ENCODE data around the gene KCNQ1.

KCNQ1 gene

GRCh38 chr11:2846470-2846869 is 401.7 kb downstream of the KCNQ1 start:
- Histone ChIP-seq H3K9ac (ENCODE audit: low read length) (no peak overlapping the region), H3K36me3 (ENCODE audit: control insufficient read depth, insufficient read depth, low read length) (no peaks in the 10 kb centered on the region), H3K4me1 (ENCODE audit: control insufficient read depth, insufficient read depth, low read length) (no peaks in the 10 kb centered on the region), H3K27me3 (ENCODE audit: control insufficient read depth, insufficient read depth, low read length) (no peaks in the 10 kb centered on the region), H3K27ac (ENCODE audit: low read depth, low read length) (no peak overlapping the region), H3K4me3 (ENCODE audit: low read length) (no peak overlapping the region)

GRCh38 chr11:2847561-2847960 is 402.8 kb downstream of the KCNQ1 start:
- Histone ChIP-seq H3K4me3 (ENCODE audit: low read length) (no peak overlapping the region), H3K27ac (ENCODE audit: low read depth, low read length) (no peak overlapping the region), H3K9ac (ENCODE audit: low read length) (no peak overlapping the region), H3K36me3 (ENCODE audit: control insufficient read depth, insufficient read depth, low read length) (no peaks in the 10 kb centered on the region), H3K27me3 (ENCODE audit: control insufficient read depth, insufficient read depth, low read length) (no peaks in the 10 kb centered on the region), H3K4me1 (ENCODE audit: control insufficient read depth, insufficient read depth, low read length) (no peaks in the 10 kb centered on the region)

- Histone ChIP-seq H3K27ac (ENCODE audit: low read depth, low read length) (no peak overlapping the region), H3K36me3 (ENCODE audit: control insufficient read depth, insufficient read depth, low read length) (no peaks in the 10 kb centered on the region), H3K27me3 (ENCODE audit: control insufficient read depth, insufficient read depth, low read length) (no peaks in the 10 kb centered on the region), H3K4me3 (ENCODE audit: low read length) (no peak overlapping the region), H3K4me1 (ENCODE audit: control insufficient read depth, insufficient read depth, low read length) (no peaks in the 10 kb centered on the region), H3K9ac (ENCODE audit: low read length) (no peak overlapping the region)
Observed at GRCh38 chr11:2848497-2848896, 403.7 kb downstream of the KCNQ1 start.

- no peak overlapping the region for H3K4me3 ChIP-seq (ENCODE audit: low read length)
- no peaks in the 10 kb centered on the region for H3K36me3 ChIP-seq (ENCODE audit: control insufficient read depth, insufficient read depth, low read length)
- H3K27ac ChIP-seq (ENCODE audit: low read depth, low read length) = no peak overlapping the region
- H3K27me3 ChIP-seq (ENCODE audit: control insufficient read depth, insufficient read depth, low read length) = no peaks in the 10 kb centered on the region
- no peaks in the 10 kb centered on the region for H3K4me1 ChIP-seq (ENCODE audit: control insufficient read depth, insufficient read depth, low read length)
- H3K9ac ChIP-seq (ENCODE audit: low read length) = no peak overlapping the region
Observed at GRCh38 chr11:2849994-2850770, 405.4 kb downstream of the KCNQ1 start.

GRCh38 chr11:2853401-2853800 is 408.6 kb downstream of the KCNQ1 start:
- no peaks in the 10 kb centered on the region for H3K4me1 ChIP-seq (ENCODE audit: control insufficient read depth, insufficient read depth, low read length)
- H3K9ac ChIP-seq (ENCODE audit: low read length) = no peak overlapping the region
- H3K27me3 ChIP-seq (ENCODE audit: control insufficient read depth, insufficient read depth, low read length) = no peaks in the 10 kb centered on the region
- H3K4me3 ChIP-seq (ENCODE audit: low read length) = no peak overlapping the region
- no peak overlapping the region for H3K27ac ChIP-seq (ENCODE audit: low read depth, low read length)
- no peaks in the 10 kb centered on the region for H3K36me3 ChIP-seq (ENCODE audit: control insufficient read depth, insufficient read depth, low read length)

- Histone ChIP-seq H3K27me3 (ENCODE audit: control insufficient read depth, insufficient read depth, low read length) (no peaks in the 10 kb centered on the region), H3K36me3 (ENCODE audit: control insufficient read depth, insufficient read depth, low read length) (no peaks in the 10 kb centered on the region), H3K9ac (ENCODE audit: low read length) (no peak overlapping the region), H3K27ac (ENCODE audit: low read depth, low read length) (no peak overlapping the region), H3K4me3 (ENCODE audit: low read length) (no peak overlapping the region), H3K4me1 (ENCODE audit: control insufficient read depth, insufficient read depth, low read length) (no peaks in the 10 kb centered on the region)
Observed at GRCh38 chr11:2853997-2854560, 409.3 kb downstream of the KCNQ1 start.

- no peaks in the 10 kb centered on the region for H3K27me3 ChIP-seq (ENCODE audit: control insufficient read depth, insufficient read depth, low read length)
- H3K36me3 ChIP-seq (ENCODE audit: control insufficient read depth, insufficient read depth, low read length) = no peaks in the 10 kb centered on the region
- H3K27ac ChIP-seq (ENCODE audit: low read depth, low read length) = no peak overlapping the region
- no peaks in the 10 kb centered on the region for H3K4me1 ChIP-seq (ENCODE audit: control insufficient read depth, insufficient read depth, low read length)
- no peak overlapping the region for H3K4me3 ChIP-seq (ENCODE audit: low read length)
- no peak overlapping the region for H3K9ac ChIP-seq (ENCODE audit: low read length)
Observed at GRCh38 chr11:2855162-2855561, 410.4 kb downstream of the KCNQ1 start.

GRCh38 chr11:2857276-2857675 is 412.5 kb downstream of the KCNQ1 start:
- Histone ChIP-seq H3K9ac (ENCODE audit: low read length) (no peak overlapping the region), H3K36me3 (ENCODE audit: control insufficient read depth, insufficient read depth, low read length) (no peaks in the 10 kb centered on the region), H3K27ac (ENCODE audit: low read depth, low read length) (no peak overlapping the region), H3K27me3 (ENCODE audit: control insufficient read depth, insufficient read depth, low read length) (no peaks in the 10 kb centered on the region), H3K4me3 (ENCODE audit: low read length) (no peak overlapping the region), H3K4me1 (ENCODE audit: control insufficient read depth, insufficient read depth, low read length) (no peaks in the 10 kb centered on the region)

GRCh38 chr11:2857918-2858317 is 413.1 kb downstream of the KCNQ1 start:
- H3K27ac ChIP-seq (ENCODE audit: low read depth, low read length) = no peak overlapping the region
- H3K27me3 ChIP-seq (ENCODE audit: control insufficient read depth, insufficient read depth, low read length) = peaks cover under 1% of the 10 kb centered on the region
- H3K36me3 ChIP-seq (ENCODE audit: control insufficient read depth, insufficient read depth, low read length) = no peaks in the 10 kb centered on the region
- no peaks in the 10 kb centered on the region for H3K4me1 ChIP-seq (ENCODE audit: control insufficient read depth, insufficient read depth, low read length)
- no peak overlapping the region for H3K4me3 ChIP-seq (ENCODE audit: low read length)
- H3K9ac ChIP-seq (ENCODE audit: low read length) = no peak overlapping the region

GRCh38 chr11:2858995-2859698 is 414.3 kb downstream of the KCNQ1 start:
- H3K9ac ChIP-seq (ENCODE audit: low read length) = no peak overlapping the region
- no peak overlapping the region for H3K27ac ChIP-seq (ENCODE audit: low read depth, low read length)
- H3K4me1 ChIP-seq (ENCODE audit: control insufficient read depth, insufficient read depth, low read length) = no peaks in the 10 kb centered on the region
- no peak overlapping the region for H3K4me3 ChIP-seq (ENCODE audit: low read length)
- H3K27me3 ChIP-seq (ENCODE audit: control insufficient read depth, insufficient read depth, low read length) = peaks cover 4% of the 10 kb centered on the region
- H3K36me3 ChIP-seq (ENCODE audit: control insufficient read depth, insufficient read depth, low read length) = no peaks in the 10 kb centered on the region

GRCh38 chr11:2859699-2860037 is 414.9 kb downstream of the KCNQ1 start:
- H3K4me1 ChIP-seq (ENCODE audit: control insufficient read depth, insufficient read depth, low read length) = no peaks in the 10 kb centered on the region

GRCh38 chr11:2860636-2861035 is 415.8 kb downstream of the KCNQ1 start:
- H3K4me3 ChIP-seq (ENCODE audit: low read length) = no peak overlapping the region
- H3K4me1 ChIP-seq (ENCODE audit: control insufficient read depth, insufficient read depth, low read length) = no peaks in the 10 kb centered on the region
- H3K9ac ChIP-seq (ENCODE audit: low read length) = no peak overlapping the region
- no peak overlapping the region for H3K27ac ChIP-seq (ENCODE audit: low read depth, low read length)
- H3K27me3 ChIP-seq (ENCODE audit: control insufficient read depth, insufficient read depth, low read length) = peaks cover 4% of the 10 kb centered on the region
- H3K36me3 ChIP-seq (ENCODE audit: control insufficient read depth, insufficient read depth, low read length) = no peaks in the 10 kb centered on the region

More at GRCh38 chr11:2859699-2860037, 414.9 kb downstream of the KCNQ1 start:
- H3K27me3 ChIP-seq (ENCODE audit: control insufficient read depth, insufficient read depth, low read length) = peaks cover 4% of the 10 kb centered on the region
- H3K27ac ChIP-seq (ENCODE audit: low read depth, low read length) = no peak overlapping the region
- no peaks in the 10 kb centered on the region for H3K36me3 ChIP-seq (ENCODE audit: control insufficient read depth, insufficient read depth, low read length)
- H3K9ac ChIP-seq (ENCODE audit: low read length) = no peak overlapping the region
- no peak overlapping the region for H3K4me3 ChIP-seq (ENCODE audit: low read length)
